RWPE1 (cell line): ENCODE measurements around the gene AMIGO1.

Experiments used
- CTCF ChIA-PET: fragments of 350-600 bp; sonication (Branson Sonifier 250); formaldehyde crosslinking; extraction: SDS; loops from one replicate; lab custom pipeline; 2021; lab: Yijun Ruan, JAX
- POLR2A ChIA-PET: fragments of 400-600 bp; formaldehyde crosslinking; extraction: SDS; loops from one replicate; lab custom pipeline; 2020; ENCODE audit warnings: antibody characterized with exemption; ENCODE audit not compliant: low non-redundant PET; lab: Yijun Ruan, JAX
- DNase-seq: peaks from one replicate; pipeline ENCODE4 v3.0.0; 2012; ENCODE audit warnings: low spot score
- H3K27ac ChIP-seq: fragments of 450-650 bp; 2 replicates; pipeline ENCODE4 v1.5.1; 2017
- CTCF ChIP-seq: fragments of 450-650 bp; conservative IDR thresholded peaks from 2 replicates; pipeline ENCODE4 v1.5.1; 2017; ENCODE audit warnings: low read depth, mild to moderate bottlenecking

AMIGO1 gene

DNA sequence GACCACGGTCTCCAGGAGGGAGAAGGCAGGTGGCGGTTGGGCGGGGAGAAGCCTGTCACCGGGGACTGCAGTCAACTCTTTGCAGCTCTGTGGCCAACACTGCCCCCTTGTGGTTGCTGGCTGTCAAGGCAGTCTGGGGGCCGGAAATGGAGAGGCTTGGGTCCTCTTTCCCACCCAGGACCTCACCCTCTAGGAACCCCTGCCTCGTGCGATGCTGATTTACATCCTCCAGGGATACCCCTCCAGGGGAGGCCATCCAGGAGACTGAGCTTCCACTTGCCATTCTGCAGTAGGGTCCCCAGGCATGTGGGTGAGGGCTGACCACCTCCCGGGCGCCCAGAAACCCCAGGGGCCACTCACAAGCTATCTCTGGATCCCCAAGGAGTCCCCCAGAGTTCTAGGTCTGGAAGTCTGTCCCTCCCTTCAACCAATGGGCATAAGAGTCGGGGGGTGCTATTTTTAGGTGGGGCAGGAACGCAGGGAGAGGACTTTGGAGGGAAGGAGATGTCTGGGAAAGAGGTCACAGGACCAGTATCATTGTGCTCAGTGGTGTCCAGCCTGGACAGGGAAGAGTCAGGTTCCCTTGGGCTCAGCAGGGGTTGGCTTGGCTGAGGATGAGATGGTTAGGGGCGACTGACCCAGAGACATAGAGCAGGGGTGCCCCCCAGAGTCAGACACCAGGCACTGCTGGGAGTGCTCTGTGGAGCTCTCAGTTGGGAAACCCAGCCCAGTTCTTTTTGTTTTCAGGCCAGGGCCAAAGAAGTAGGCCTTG, 23.0 kb upstream of the AMIGO1 start:
- TF ChIP-seq CTCF, result peak; percentile 90
- ChIA-PET POLR2A (no interaction called here), CTCF (interaction anchor here (0.5 to 6.9 kb wide), 40 partner anchors 9 to 1273 kb away, joined by 3 to 180 read pairs (median 3); partner anchors contain the start of genes AMIGO1, CYB561D1, GNAI3 and PSMA5)
- peak; percentile 74 for DNase-seq
- peak overlapping the region; percentile 26; the same call in 1 of the 2 replicates for H3K27ac ChIP-seq

GRCh38 chr1:109531826-109532364, 22.4 kb upstream of the AMIGO1 start:
- DNase-seq, result no peak
- POLR2A ChIA-PET, result no interaction called here
- CTCF ChIA-PET, result interaction anchor here (0.5 to 6.9 kb wide), 31 partner anchors 9 to 1273 kb away, joined by 3 to 180 read pairs (median 4); partner anchors contain the start of genes AMIGO1, CYB561D1, GNAI3 and PSMA5
- no peak overlapping the region for H3K27ac ChIP-seq
- no peak for TF ChIP-seq CTCF

GRCh38 chr1:109531380-109531779, 21.9 kb upstream of the AMIGO1 start:
- no peak overlapping the region for H3K27ac ChIP-seq
- TF ChIP-seq CTCF, result no peak
- ChIA-PET CTCF (interaction anchor here (0.5 to 6.9 kb wide), 17 partner anchors 11 to 489 kb away, joined by 3 to 180 read pairs (median 6); partner anchors contain the start of genes AMIGO1, CYB561D1 and PSMA5), POLR2A (no interaction called here)
- no peak for DNase-seq

DNA sequence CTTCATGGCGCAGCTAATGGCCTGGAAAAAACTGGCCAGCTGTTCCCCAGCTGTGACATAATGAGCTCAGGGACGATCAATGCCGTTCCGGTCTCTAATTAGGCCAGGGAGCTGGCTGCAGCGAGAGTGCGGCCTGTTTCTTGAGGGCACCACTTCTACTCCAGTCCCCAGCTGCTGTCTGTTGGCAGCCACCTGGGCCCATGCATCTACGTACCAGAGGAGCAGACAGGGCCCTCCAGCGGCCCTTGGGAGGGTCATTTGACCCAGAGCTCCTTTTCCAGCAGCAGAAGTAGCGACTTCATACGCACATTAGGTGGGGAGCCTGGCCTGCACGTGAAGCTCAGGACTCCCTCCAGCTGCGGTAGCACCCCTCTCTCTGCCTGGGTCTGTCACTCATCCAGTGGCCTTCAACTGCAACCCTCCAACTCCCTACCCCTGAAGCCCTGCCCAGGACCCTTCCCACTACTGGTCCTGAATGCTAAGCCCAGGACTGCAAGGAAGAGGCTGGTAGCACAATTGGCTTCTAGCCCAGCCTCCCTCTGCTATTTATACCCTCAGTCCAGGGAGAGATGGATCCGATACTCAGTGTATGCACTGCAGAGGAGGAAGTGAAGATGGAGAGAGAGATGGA, 21.0 kb upstream of the AMIGO1 start:
- TF ChIP-seq CTCF, result no peak
- DNase-seq, result no peak
- ChIA-PET CTCF (interaction anchor here (1.0 to 6.9 kb wide), 4 partner anchors 9 to 40 kb away, joined by 3 to 180 read pairs (median 4); partner anchors contain the start of gene CYB561D1), POLR2A (no interaction called here)
- no peak overlapping the region for H3K27ac ChIP-seq

- H3K27ac ChIP-seq, result no peak overlapping the region
- POLR2A ChIA-PET, result no interaction called here
- no peak for TF ChIP-seq CTCF
- CTCF ChIA-PET, result interaction anchor here (0.7 to 6.9 kb wide), 5 partner anchors 8 to 40 kb away, joined by 3 to 180 read pairs (median 3); partner anchors contain the start of gene CYB561D1
- DNase-seq, result no peak
Observed at GRCh38 chr1:109529881-109530456, 20.4 kb upstream of the AMIGO1 start.
